ENCODE data around the gene PXYLP1. TPM values are rescaled to one million over a fixed set of nuclear protein-coding genes. Genes with fewer than 3 reads are reported as not detected.
"Not testable (repeated sequence)": the region's sequence is repeated elsewhere in the genome, so short reads cannot be mapped to it uniquely, and the experiment has no call there.

PXYLP1 gene
- total RNA-seq, 1 donor from 2014 or later: 36.3 TPM

DNA sequence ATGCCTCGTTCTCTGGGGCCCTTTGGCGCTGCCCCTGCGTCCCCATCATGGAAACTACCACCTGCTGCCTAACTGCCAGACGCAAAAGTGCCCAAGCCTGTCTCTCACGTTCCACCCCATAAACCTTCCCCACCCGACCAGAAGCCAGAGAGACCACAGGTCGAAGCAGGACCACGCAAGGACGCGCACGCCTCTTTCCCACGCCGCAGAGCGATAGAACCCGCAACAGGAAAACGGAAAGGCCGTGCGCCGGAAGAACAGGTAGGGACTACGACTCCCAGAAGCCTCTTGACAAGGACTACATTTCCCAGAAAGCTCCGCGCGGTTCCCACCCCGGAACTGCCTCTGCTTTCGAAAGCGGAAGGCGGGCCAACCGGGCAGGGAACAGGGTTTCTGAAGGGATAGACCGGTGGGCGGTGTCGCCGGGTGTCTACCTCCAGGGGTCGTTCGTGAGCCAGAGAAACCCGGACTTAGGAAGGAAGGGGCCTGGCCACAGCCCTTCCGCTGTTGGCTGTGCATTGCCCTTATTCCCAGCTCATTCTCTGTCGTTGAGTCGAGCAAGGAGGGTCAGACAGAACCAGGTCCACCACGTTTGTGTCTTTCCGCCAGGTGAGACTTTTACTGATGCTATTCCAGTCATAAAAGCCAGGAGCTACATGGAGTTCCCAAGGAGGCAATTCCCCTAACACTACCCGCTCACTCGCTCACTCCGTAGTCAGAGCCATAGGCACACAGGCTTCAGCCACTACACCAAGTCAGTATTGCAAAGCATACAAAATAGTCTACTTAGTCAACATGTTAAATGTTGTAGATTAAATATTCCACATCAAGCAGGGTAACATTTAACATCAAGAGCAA lies 80.1 kb downstream of the PXYLP1 start:
- peak overlapping the region; percentile 98 for H3K4me3 Mint-ChIP-seq
- no peaks in the 10 kb centered on the region for H3K9me3 ChIP-seq (ENCODE audit: low read depth)
- H3K9ac ChIP-seq: peak overlapping the region; percentile 33
- H3K4me1 Mint-ChIP-seq: peaks cover 20% of the 10 kb centered on the region
- peak overlapping the region; percentile 99 for H3K27ac Mint-ChIP-seq
- no peak overlapping the region for H3K27ac ChIP-seq
- H3K27me3 Mint-ChIP-seq (ENCODE audit: insufficient read depth, low read depth): peaks cover 8% of the 10 kb centered on the region
- H3K36me3 ChIP-seq: no peaks in the 10 kb centered on the region
- H3F3A ChIP-seq (ENCODE audit: low read depth): no peaks in the 10 kb centered on the region
- H4K20me1 ChIP-seq (ENCODE audit: low read depth): no peaks in the 10 kb centered on the region
- TF ChIP-seq EZH2phosphoT487 (IDR thresholded peaks at IDR 0.05) (no peak), CTCF (IDR thresholded peaks at IDR 0.05) (peak; percentile 80), EZH2 (IDR thresholded peaks at IDR 0.05) (no peak)
- H3K27me3 ChIP-seq: peaks cover 9% of the 10 kb centered on the region
- peak; percentile 98 for DNase-seq (ENCODE audit: low spot score)
- peak overlapping the region; percentile 66 for H3K4me3 ChIP-seq
- no peaks in the 10 kb centered on the region for H3K9me3 Mint-ChIP-seq
- no peaks in the 10 kb centered on the region for H3K4me1 ChIP-seq
- H3K36me3 Mint-ChIP-seq: no peaks in the 10 kb centered on the region
- peak overlapping the region; percentile 87 for H3K4me2 ChIP-seq
- H2AFZ ChIP-seq (replicated peaks): peak overlapping the region; percentile 81
- no peaks in the 10 kb centered on the region for H3K79me2 ChIP-seq (ENCODE audit: low read depth)

GRCh38 chr3:141312354-141313092 lies 80.9 kb downstream of the PXYLP1 start:
- TF ChIP-seq EZH2phosphoT487 (IDR thresholded peaks at IDR 0.05): no peak
- no peak for TF ChIP-seq CTCF (IDR thresholded peaks at IDR 0.05)
- no peak for TF ChIP-seq EZH2 (IDR thresholded peaks at IDR 0.05)
- H3K27ac ChIP-seq: no peak overlapping the region

GRCh38 chr3:141313093-141313683 lies 81.6 kb downstream of the PXYLP1 start:
- no peak for DNase-seq (ENCODE audit: low spot score)
- no peaks in the 10 kb centered on the region for H3K4me1 ChIP-seq
- H3F3A ChIP-seq (ENCODE audit: low read depth): no peaks in the 10 kb centered on the region
- no peaks in the 10 kb centered on the region for H4K20me1 ChIP-seq (ENCODE audit: low read depth)
- H3K4me2 ChIP-seq: no peak overlapping the region
- H3K27me3 ChIP-seq: peaks cover 3% of the 10 kb centered on the region
- H3K9me3 ChIP-seq (ENCODE audit: low read depth): no peaks in the 10 kb centered on the region
- H3K9ac ChIP-seq: no peak overlapping the region
- no peak overlapping the region for H2AFZ ChIP-seq (replicated peaks)
- H3K36me3 Mint-ChIP-seq: no peaks in the 10 kb centered on the region
- H3K27ac Mint-ChIP-seq: peak overlapping the region; percentile 31
- H3K79me2 ChIP-seq (ENCODE audit: low read depth): no peaks in the 10 kb centered on the region
- H3K27me3 Mint-ChIP-seq (ENCODE audit: insufficient read depth, low read depth): peaks cover 11% of the 10 kb centered on the region
- no peaks in the 10 kb centered on the region for H3K36me3 ChIP-seq
- H3K4me3 ChIP-seq: no peak overlapping the region
- peaks cover 20% of the 10 kb centered on the region for H3K4me1 Mint-ChIP-seq
- peaks cover 5% of the 10 kb centered on the region for H3K9me3 Mint-ChIP-seq
- no peak overlapping the region for H3K27ac ChIP-seq
- TF ChIP-seq CTCF (IDR thresholded peaks at IDR 0.05) (no peak), EZH2 (IDR thresholded peaks at IDR 0.05) (no peak), EZH2phosphoT487 (IDR thresholded peaks at IDR 0.05) (no peak)
- H3K4me3 Mint-ChIP-seq: no peak overlapping the region

More at GRCh38 chr3:141312354-141313092, 80.9 kb downstream of the PXYLP1 start:
- Histone ChIP-seq H3F3A (ENCODE audit: low read depth) (no peaks in the 10 kb centered on the region), H2AFZ (replicated peaks) (peak overlapping the region; percentile 66), H4K20me1 (ENCODE audit: low read depth) (no peaks in the 10 kb centered on the region), H3K27me3 (peaks cover 9% of the 10 kb centered on the region), H3K9me3 (ENCODE audit: low read depth) (no peaks in the 10 kb centered on the region), H3K79me2 (ENCODE audit: low read depth) (no peaks in the 10 kb centered on the region), H3K4me2 (peak overlapping the region; percentile 66), H3K4me1 (no peaks in the 10 kb centered on the region), H3K9ac (no peak overlapping the region), H3K4me3 (peak overlapping the region; percentile 66), H3K36me3 (no peaks in the 10 kb centered on the region)
- Mint-ChIP-seq H3K4me1 (peaks cover 20% of the 10 kb centered on the region), H3K27ac (peak overlapping the region; percentile 80), H3K36me3 (no peaks in the 10 kb centered on the region), H3K9me3 (no peaks in the 10 kb centered on the region), H3K27me3 (ENCODE audit: insufficient read depth, low read depth) (peaks cover 8% of the 10 kb centered on the region), H3K4me3 (peak overlapping the region; percentile 98)
- no peak for DNase-seq (ENCODE audit: low spot score)

DNA sequence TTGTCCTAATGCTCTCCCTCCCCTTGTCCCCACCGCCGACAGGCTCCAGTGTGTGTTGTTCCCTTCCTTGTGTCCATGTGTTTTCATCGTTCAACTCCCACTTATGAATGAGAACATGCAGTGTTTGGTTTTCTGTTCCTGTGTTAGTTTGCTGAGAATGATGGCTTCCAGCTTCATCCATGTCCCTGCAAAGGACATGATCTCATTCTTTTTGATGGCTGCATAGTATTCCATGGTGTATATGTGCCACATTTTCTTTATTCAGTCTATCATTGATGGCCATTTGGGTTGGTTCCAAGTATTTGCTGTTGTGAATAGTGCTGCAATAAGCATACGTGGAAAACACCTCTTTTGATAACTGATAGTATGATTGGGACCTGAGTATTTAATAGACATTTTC lies 82.8 kb downstream of the PXYLP1 start:
- H3K27me3 ChIP-seq; H3K4me3 Mint-ChIP-seq; H3K36me3 ChIP-seq; H3K36me3 Mint-ChIP-seq; H3K4me2 ChIP-seq; H3K9ac ChIP-seq; H3K79me2 ChIP-seq (ENCODE audit: low read depth); DNase-seq (ENCODE audit: low spot score); H3K4me3 ChIP-seq; H4K20me1 ChIP-seq (ENCODE audit: low read depth); H3K27ac ChIP-seq; H2AFZ ChIP-seq (replicated peaks); H3K4me1 ChIP-seq; H3F3A ChIP-seq (ENCODE audit: low read depth); H3K27ac Mint-ChIP-seq; H3K9me3 Mint-ChIP-seq; H3K9me3 ChIP-seq (ENCODE audit: low read depth): not testable (repeated sequence)
- peaks cover 12% of the 10 kb centered on the region for H3K27me3 Mint-ChIP-seq (ENCODE audit: insufficient read depth, low read depth)
- H3K4me1 Mint-ChIP-seq: peaks cover 20% of the 10 kb centered on the region
